HepG2 (cell line): ENCODE data around the gene PRR12. TPM values are rescaled to one million over a fixed set of nuclear protein-coding genes. Genes with fewer than 3 reads are reported as not detected.

ENCODE experiments used
- BORCS8-MEF2B ChIP-seq: sonication (generic); formaldehyde crosslinking; IDR thresholded peaks from 2 replicates; pipeline ENCODE4 v1.8.0; 2022; ENCODE audit warnings: mild to moderate bottlenecking, missing genetic modification reagents
- EEA1 ChIP-seq: sonication (generic); formaldehyde crosslinking; IDR thresholded peaks from 2 replicates; pipeline ENCODE4 v1.5.1; 2020; ENCODE audit warnings: mild to moderate bottlenecking, missing genetic modification reagents, borderline replicate concordance
- FOXP4 ChIP-seq: sonication (generic); formaldehyde crosslinking; IDR thresholded peaks from 2 replicates; pipeline ENCODE4 v1.4.0; 2020; ENCODE audit warnings: missing genetic modification reagents
- KAT8 ChIP-seq: IDR thresholded peaks from 2 replicates; pipeline ENCODE4 v1.6.1; 2016; ENCODE audit warnings: missing genetic modification reagents, missing compliant biosample characterization
- MED8 ChIP-seq: sonication (generic); formaldehyde crosslinking; IDR thresholded peaks from 2 replicates; pipeline ENCODE4 v1.8.1; 2023; ENCODE audit warnings: mild to moderate bottlenecking, missing genetic modification reagents; ENCODE audit not compliant: insufficient replicate concordance
- NFAT5 ChIP-seq: sonication (generic); formaldehyde crosslinking; IDR thresholded peaks from 2 replicates; pipeline ENCODE4 v1.4.0; 2020; ENCODE audit warnings: missing genetic modification reagents
- POGK ChIP-seq: sonication (generic); formaldehyde crosslinking; conservative IDR thresholded peaks from 2 replicates; pipeline ENCODE4 v1.8.0; 2022; ENCODE audit warnings: mild to moderate bottlenecking, moderate library complexity, missing genetic modification reagents
- SMAD1 ChIP-seq: sonication (generic); formaldehyde crosslinking; IDR thresholded peaks from 2 replicates; pipeline ENCODE4 v1.4.0; 2020; ENCODE audit warnings: missing genetic modification reagents, low read depth, mild to moderate bottlenecking, borderline replicate concordance
- SMARCE1 ChIP-seq: fragments of 450-650 bp; IDR thresholded peaks from 2 replicates; pipeline ENCODE4 v1.6.1; 2017; ENCODE audit warnings: borderline replicate concordance
- TFDP2 ChIP-seq: sonication (generic); formaldehyde crosslinking; IDR thresholded peaks from 2 replicates; pipeline ENCODE4 v1.4.0; 2020; ENCODE audit warnings: missing genetic modification reagents
- THYN1 ChIP-seq: sonication (generic); formaldehyde crosslinking; IDR thresholded peaks from 2 replicates; pipeline ENCODE4 v1.8.1; 2023; ENCODE audit warnings: low read depth, mild to moderate bottlenecking, moderate library complexity, missing genetic modification reagents, borderline replicate concordance
- XBP1 ChIP-seq: sonication (generic); formaldehyde crosslinking; IDR thresholded peaks from 2 replicates; pipeline ENCODE4 v1.5.0; 2020; ENCODE audit warnings: missing genetic modification reagents
- ZBTB21 ChIP-seq: sonication (generic); formaldehyde crosslinking; IDR thresholded peaks from 2 replicates; pipeline ENCODE4 v1.4.0; 2020; ENCODE audit warnings: missing genetic modification reagents
- ZNF20 ChIP-seq: sonication (generic); formaldehyde crosslinking; IDR thresholded peaks from 2 replicates; pipeline ENCODE4 v1.4.0; 2020; ENCODE audit warnings: mild to moderate bottlenecking, moderate library complexity, missing genetic modification reagents
- ZNF207 ChIP-seq: fragments of 450-650 bp; IDR thresholded peaks from 2 replicates; pipeline ENCODE4 v1.6.1; 2016; ENCODE audit warnings: antibody characterized with exemption, borderline replicate concordance
- ZNF501 ChIP-seq: sonication (generic); formaldehyde crosslinking; IDR thresholded peaks from 2 replicates; pipeline ENCODE4 v1.5.1; 2020; ENCODE audit warnings: mild to moderate bottlenecking, moderate library complexity, missing genetic modification reagents
- ZNF580 ChIP-seq: IDR thresholded peaks from 2 replicates; pipeline ENCODE4 v1.6.1; 2016; ENCODE audit warnings: low read depth, borderline replicate concordance
- ZNF75D ChIP-seq: sonication (generic); formaldehyde crosslinking; IDR thresholded peaks from 2 replicates; pipeline ENCODE4 v1.8.1; 2023; ENCODE audit warnings: missing genetic modification reagents, mild to moderate bottlenecking, borderline replicate concordance
- polyA plus RNA-seq, 8 experiments: library from polyadenylated mRNA; depleted of rRNA in 3 of 8; stranded (reverse) in 7 of 8; unstranded in 1 of 8; fragments of >200 nt; fragmentation: Illumina TruSeq in 4 of 8; extraction: Trizol in 4 of 8; gene quantifications; 2 replicates each; pipeline versions ENCODE4 v1.2.1 to v1.2.3, GENCODE V29; 2011 to 2016; ENCODE audit warnings: low read depth in 4 of 8, missing spikeins in 1 of 8, mixed read lengths in 1 of 8; ENCODE audit not compliant: insufficient read depth in 1 of 8
- total RNA-seq, 5 experiments: library from RNA; depleted of rRNA; stranded (reverse); fragments of >200 nt; fragmentation: Illumina TruSeq; extraction: Trizol; gene quantifications; 2 replicates each; pipeline ENCODE4 v1.2.3, GENCODE V29; 2016; ENCODE audit warnings: low read depth in 1 of 5

Gene PRR12
- total and polyA plus RNA-seq, 2 of the 13 experiments (the other 11 are each of a cell fraction or from before 2014, with no cell fraction given), result 0.62 to 1.5 TPM

- TF ChIP-seq FOXP4 (CRISPR knock-in tag) (0 out of 2 replicates have a peak, but pooled peaks have one; percentile 47), SMAD1 (no peak), ZNF20 (CRISPR knock-in tag) (no peak), ZNF75D (CRISPR knock-in tag) (no peak), THYN1 (CRISPR knock-in tag) (no peak), MED8 (no peak), XBP1 (CRISPR knock-in tag) (no peak), EEA1 (CRISPR knock-in tag) (no peak), TFDP2 (CRISPR knock-in tag) (peak; percentile 63; the same call in 1 of the 2 replicates), KAT8 (CRISPR knock-in tag) (peak; percentile 97), SMARCE1 (no peak), ZNF207 (no peak), ZNF580 (peak; percentile 82; the same call in 1 of the 2 replicates), BORCS8-MEF2B (CRISPR knock-in tag) (no peak), ZBTB21 (0 out of 2 replicates have a peak, but pooled peaks have one; percentile 40), POGK (CRISPR knock-in tag) (peak; percentile 75; the same call in 1 of the 2 replicates), NFAT5 (CRISPR knock-in tag) (no peak), ZNF501 (peak; percentile 96)
These were observed 10.5 kb upstream of the PRR12 start, which contains the start of gene NOSIP (continued) for GRCh38 chr19:49580264-49581006.
